HCT116 (cell line): ENCODE data around the gene ARMC6. TPM values are rescaled to one million over a fixed set of nuclear protein-coding genes. Genes with fewer than 3 reads are reported as not detected.

Experiments used
- ATAC-seq: fragments of 200-7000 bp; cut with Tn5 transposase; 2 replicates; pipeline ENCODE4 v1.9.1; 2020; ENCODE audit warnings: mild to moderate bottlenecking, moderate library complexity
- BruUV-seq: library from RNA; stranded (reverse); fragments of 400-500 nt; replicated peaks from 2 replicates; lab custom pipeline; 2021; lab: Mats Ljungman, UMichigan
- CTCF ChIA-PET: fragments of 300-600 bp; sonication (Branson Sonifier 250); formaldehyde crosslinking; loops from one replicate; lab custom pipeline; 2021; ENCODE audit warnings: antibody characterized with exemption; lab: Charles Lee
- POLR2A ChIA-PET: fragments of 300-600, 350-600 bp; sonication (Branson Sonifier 250); formaldehyde crosslinking; loops from one replicate; lab custom pipeline; 2021; ENCODE audit warnings: antibody characterized with exemption; lab: Charles Lee
- RAD21 ChIA-PET, 2 experiments: fragments of 300-600 bp; sonication (Branson Sonifier 250); formaldehyde crosslinking; loops; one replicate each; lab custom pipeline; 2023; ENCODE audit warnings: low total read pairs in 2 of 2; ENCODE audit not compliant: uncharacterized antibody in 2 of 2, unreplicated experiment in 2 of 2, low non-redundant PET in 1 of 2; lab: Charles Lee
- DNase-seq: peaks from one replicate; pipeline ENCODE4 v3.0.0-alpha.2; 2010; ENCODE audit warnings: low read depth, low spot score
- H2AFZ ChIP-seq: fragments of 200-600 bp; shearing (Covaris generic), sonication (generic); 2 replicates; pipeline ENCODE4 v1.6.1; 2017; ENCODE audit warnings: low read depth, mixed run types, mixed read lengths, antibody characterized with exemption, low read length; ENCODE audit not compliant: poor library complexity, severe bottlenecking
- H3K27ac ChIP-seq: 2 replicates; pipeline ENCODE4 v1.5.1; 2012; ENCODE audit warnings: low read depth, low read length
- H3K27me3 ChIP-seq: fragments of 200-600 bp; sonication (generic); 2 replicates; pipeline ENCODE4 v1.6.1; 2016; ENCODE audit warnings: mixed run types, low read length, mixed read lengths; ENCODE audit not compliant: insufficient read depth
- H3K36me3 ChIP-seq, 2 experiments: fragments of 200-500 bp in 1 of 2; fragments of 200-600 bp in 1 of 2; sonication (Bioruptor generic) in 1 of 2; sonication (generic) in 1 of 2; 2 replicates each; pipeline versions ENCODE4 v1.5.1 to v1.6.1; 2014 to 2016; ENCODE audit warnings: low read length in 2 of 2, inconsistent platforms in 1 of 2, mixed read lengths in 1 of 2, mixed run types in 1 of 2; ENCODE audit not compliant: insufficient read depth in 2 of 2, control insufficient read depth in 1 of 2
- H3K4me1 ChIP-seq, 2 experiments: fragments of 200-600 bp in 1 of 2; sonication (generic) in 1 of 2; 2 replicates each; pipeline versions ENCODE4 v1.5.1 to v1.6.1; 2012 to 2017; ENCODE audit warnings: low read length in 2 of 2, inconsistent platforms in 1 of 2, mild to moderate bottlenecking in 1 of 2, mixed read lengths in 1 of 2, mixed run types in 1 of 2, moderate library complexity in 1 of 2; ENCODE audit not compliant: insufficient read depth in 2 of 2, control insufficient read depth in 1 of 2
- H3K4me2 ChIP-seq: fragments of 200-600 bp; sonication (generic); 2 replicates; pipeline ENCODE4 v1.6.1; 2017; ENCODE audit warnings: mixed run types, low read length, mixed read lengths
- H3K4me3 ChIP-seq, 2 experiments: fragments of 200-600 bp in 1 of 2; sonication (generic) in 1 of 2; replicated peaks in 1 of 2; 2 replicates each; pipeline ENCODE4 v1.5.1; 2011 to 2016; ENCODE audit warnings: low read length in 2 of 2, control low read depth in 1 of 2, low read depth in 1 of 2, mild to moderate bottlenecking in 1 of 2, mixed read lengths in 1 of 2, mixed run types in 1 of 2
- H3K79me2 ChIP-seq: fragments of 200-600 bp; sonication (generic); 2 replicates; pipeline ENCODE4 v1.6.1; 2017; ENCODE audit warnings: mild to moderate bottlenecking, mixed run types, low read length, moderate library complexity, mixed read lengths; ENCODE audit not compliant: insufficient read depth
- H3K9ac ChIP-seq: fragments of 200-600 bp; sonication (generic); 2 replicates; pipeline ENCODE4 v1.6.1; 2016; ENCODE audit warnings: low read length, mixed read lengths
- H3K9me2 ChIP-seq: fragments of 200-600 bp; sonication (generic), shearing (Covaris generic); 2 replicates; pipeline ENCODE4 v1.6.1; 2017; ENCODE audit warnings: mixed run types, mild to moderate bottlenecking, moderate library complexity; ENCODE audit not compliant: insufficient read depth
- H3K9me3 ChIP-seq, 2 experiments: fragments of 200-500 bp in 1 of 2; fragments of 200-600 bp in 1 of 2; sonication (Bioruptor generic) in 1 of 2; sonication (generic) in 1 of 2; 2 replicates each; pipeline ENCODE4 v1.6.1; 2014 to 2017; ENCODE audit warnings: low read length in 2 of 2, mixed read lengths in 2 of 2, inconsistent platforms in 1 of 2, low read depth in 1 of 2, mild to moderate bottlenecking in 1 of 2, mixed run types in 1 of 2, moderate library complexity in 1 of 2; ENCODE audit not compliant: control insufficient read depth in 1 of 2, insufficient read depth in 1 of 2
- H4K20me1 ChIP-seq: fragments of 200-600 bp; sonication (generic), shearing (Covaris generic); 2 replicates; pipeline ENCODE4 v1.6.1; 2017; ENCODE audit warnings: mixed run types, mild to moderate bottlenecking, moderate library complexity; ENCODE audit not compliant: insufficient read depth
- CBX3 ChIP-seq: IDR thresholded peaks from 2 replicates; pipeline ENCODE4 v1.6.1; 2012; ENCODE audit warnings: low read depth
- ELF1 ChIP-seq: IDR thresholded peaks from 2 replicates; pipeline ENCODE4 v1.6.1; 2012; ENCODE audit warnings: low read depth, borderline replicate concordance
- FOSL1 ChIP-seq: IDR thresholded peaks from 2 replicates; pipeline ENCODE4 v1.6.1; 2012; ENCODE audit warnings: low read depth
- JUND ChIP-seq: IDR thresholded peaks from 2 replicates; pipeline ENCODE4 v1.6.1; 2012
- POLR2A ChIP-seq: IDR thresholded peaks from 2 replicates; pipeline ENCODE4 v1.7.0; 2011; ENCODE audit warnings: borderline replicate concordance; ENCODE audit not compliant: insufficient read depth, insufficient read length; ENCODE audit errors: extremely low read depth
- POLR2AphosphoS5 ChIP-seq: IDR thresholded peaks from 2 replicates; pipeline ENCODE4 v1.6.1; 2011; ENCODE audit warnings: mild to moderate bottlenecking, low read depth, low read length, moderate library complexity
- SP1 ChIP-seq: IDR thresholded peaks from 2 replicates; pipeline ENCODE4 v1.6.1; 2012; ENCODE audit warnings: low read depth
- intact Hi-C: fragments of 100-400 bp; cut with micrococcal nuclease; formaldehyde crosslinking; loops from 2 replicates; pipeline ENCODE4 v1.10.0; 2022
- total RNA-seq: library from RNA; stranded (reverse); gene quantifications from one replicate; pipeline ENCODE4 v1.2.1, GENCODE V29; 2021; ENCODE audit not compliant: unreplicated experiment
- TF ChIP-seq, protein P1 (sequence below): IDR thresholded peaks from 2 replicates; pipeline ENCODE4 v1.6.1; 2012; ENCODE audit warnings: low read depth
- TF ChIP-seq, protein P2 (sequence below), 3 experiments: fragments of 200-600 bp in 1 of 3; sonication (generic) in 1 of 3; IDR thresholded peaks in 2 of 3; conservative IDR thresholded peaks in 1 of 3; 2 replicates each; pipeline ENCODE4 v1.5.1; 2012 to 2017; ENCODE audit warnings: low read depth in 2 of 3, low read length in 2 of 3, antibody characterized with exemption in 1 of 3, borderline replicate concordance in 1 of 3, control low read depth in 1 of 3, mild to moderate bottlenecking in 1 of 3, mixed read lengths in 1 of 3, mixed run types in 1 of 3, moderate library complexity in 1 of 3; ENCODE audit not compliant: insufficient read depth in 1 of 3

The ARMC6 gene
- total RNA-seq, 1 experiment from 2014 or later = 34.7 TPM

DNA sequence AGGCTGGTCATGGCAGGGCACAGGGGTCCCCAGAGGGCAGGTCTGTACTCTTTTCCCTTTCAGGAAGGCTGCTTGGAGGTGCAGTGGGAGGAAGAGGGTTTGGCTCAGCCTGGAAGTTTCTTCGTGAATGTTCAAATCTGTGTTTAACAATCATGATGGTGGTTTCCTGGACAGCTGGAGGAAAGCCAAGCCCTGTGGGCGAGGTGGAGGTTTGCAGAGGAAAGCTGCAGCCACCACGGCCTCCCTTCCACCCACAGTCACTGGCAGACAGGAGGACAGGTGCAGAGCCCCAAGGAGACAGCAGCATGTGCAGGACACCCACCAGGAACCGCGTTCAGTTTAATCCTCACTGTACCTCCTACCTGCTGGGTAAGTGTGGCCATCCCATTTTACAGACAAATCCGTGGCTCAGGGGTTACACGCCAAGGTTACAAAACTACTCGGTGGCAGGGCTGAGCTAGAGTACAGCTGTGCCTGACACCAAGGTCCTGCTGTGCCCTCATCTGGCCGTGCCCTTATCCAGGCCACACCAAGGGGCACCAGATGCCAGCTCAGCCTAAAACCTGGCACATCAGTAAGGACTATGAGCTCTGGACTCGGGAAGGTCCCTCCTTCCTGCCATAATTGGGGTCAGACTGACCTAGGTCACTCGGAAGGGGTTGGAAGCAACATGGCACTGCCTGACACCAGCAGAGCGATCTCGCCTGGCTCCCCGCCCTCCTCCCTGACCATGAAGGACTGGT, 34.2 kb upstream of the ARMC6 start:
- no peak overlapping the region for H3K9ac ChIP-seq
- H3K36me3 ChIP-seq = peaks cover 36 to 42% of the 10 kb centered on the region in 2 experiments
- H3K9me2 ChIP-seq = no peaks in the 10 kb centered on the region
- H3K4me3 ChIP-seq = no peak overlapping the region
- H3K79me2 ChIP-seq = peaks cover 11% of the 10 kb centered on the region; the same call in 1 of the 2 replicates
- no peaks in the 10 kb centered on the region; a peak in 1 of 4 replicates for H3K4me1 ChIP-seq
- RAD21 ChIA-PET = no interaction called here
- H3K4me2 ChIP-seq = no peak overlapping the region
- no peak overlapping the region for H3K27ac ChIP-seq
- no peak overlapping the region for H2AFZ ChIP-seq
- intact Hi-C loops = no loop called here
- DNase-seq (no peak), ATAC-seq (no peak)
- BruUV-seq = no TSS peak
- POLR2A ChIA-PET = no interaction called here
- no peak for TF ChIP-seq FOSL1
- TF ChIP-seq SP1 = no peak
- no peak for TF ChIP-seq JUND
- no peak for TF ChIP-seq CBX3
- no peak for TF ChIP-seq POLR2A
- TF ChIP-seq, protein P1, sequence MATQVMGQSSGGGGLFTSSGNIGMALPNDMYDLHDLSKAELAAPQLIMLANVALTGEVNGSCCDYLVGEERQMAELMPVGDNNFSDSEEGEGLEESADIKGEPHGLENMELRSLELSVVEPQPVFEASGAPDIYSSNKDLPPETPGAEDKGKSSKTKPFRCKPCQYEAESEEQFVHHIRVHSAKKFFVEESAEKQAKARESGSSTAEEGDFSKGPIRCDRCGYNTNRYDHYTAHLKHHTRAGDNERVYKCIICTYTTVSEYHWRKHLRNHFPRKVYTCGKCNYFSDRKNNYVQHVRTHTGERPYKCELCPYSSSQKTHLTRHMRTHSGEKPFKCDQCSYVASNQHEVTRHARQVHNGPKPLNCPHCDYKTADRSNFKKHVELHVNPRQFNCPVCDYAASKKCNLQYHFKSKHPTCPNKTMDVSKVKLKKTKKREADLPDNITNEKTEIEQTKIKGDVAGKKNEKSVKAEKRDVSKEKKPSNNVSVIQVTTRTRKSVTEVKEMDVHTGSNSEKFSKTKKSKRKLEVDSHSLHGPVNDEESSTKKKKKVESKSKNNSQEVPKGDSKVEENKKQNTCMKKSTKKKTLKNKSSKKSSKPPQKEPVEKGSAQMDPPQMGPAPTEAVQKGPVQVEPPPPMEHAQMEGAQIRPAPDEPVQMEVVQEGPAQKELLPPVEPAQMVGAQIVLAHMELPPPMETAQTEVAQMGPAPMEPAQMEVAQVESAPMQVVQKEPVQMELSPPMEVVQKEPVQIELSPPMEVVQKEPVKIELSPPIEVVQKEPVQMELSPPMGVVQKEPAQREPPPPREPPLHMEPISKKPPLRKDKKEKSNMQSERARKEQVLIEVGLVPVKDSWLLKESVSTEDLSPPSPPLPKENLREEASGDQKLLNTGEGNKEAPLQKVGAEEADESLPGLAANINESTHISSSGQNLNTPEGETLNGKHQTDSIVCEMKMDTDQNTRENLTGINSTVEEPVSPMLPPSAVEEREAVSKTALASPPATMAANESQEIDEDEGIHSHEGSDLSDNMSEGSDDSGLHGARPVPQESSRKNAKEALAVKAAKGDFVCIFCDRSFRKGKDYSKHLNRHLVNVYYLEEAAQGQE = no peak
- no peak for TF ChIP-seq ELF1
- TF ChIP-seq POLR2AphosphoS5 = no peak
- TF ChIP-seq, protein P2, sequence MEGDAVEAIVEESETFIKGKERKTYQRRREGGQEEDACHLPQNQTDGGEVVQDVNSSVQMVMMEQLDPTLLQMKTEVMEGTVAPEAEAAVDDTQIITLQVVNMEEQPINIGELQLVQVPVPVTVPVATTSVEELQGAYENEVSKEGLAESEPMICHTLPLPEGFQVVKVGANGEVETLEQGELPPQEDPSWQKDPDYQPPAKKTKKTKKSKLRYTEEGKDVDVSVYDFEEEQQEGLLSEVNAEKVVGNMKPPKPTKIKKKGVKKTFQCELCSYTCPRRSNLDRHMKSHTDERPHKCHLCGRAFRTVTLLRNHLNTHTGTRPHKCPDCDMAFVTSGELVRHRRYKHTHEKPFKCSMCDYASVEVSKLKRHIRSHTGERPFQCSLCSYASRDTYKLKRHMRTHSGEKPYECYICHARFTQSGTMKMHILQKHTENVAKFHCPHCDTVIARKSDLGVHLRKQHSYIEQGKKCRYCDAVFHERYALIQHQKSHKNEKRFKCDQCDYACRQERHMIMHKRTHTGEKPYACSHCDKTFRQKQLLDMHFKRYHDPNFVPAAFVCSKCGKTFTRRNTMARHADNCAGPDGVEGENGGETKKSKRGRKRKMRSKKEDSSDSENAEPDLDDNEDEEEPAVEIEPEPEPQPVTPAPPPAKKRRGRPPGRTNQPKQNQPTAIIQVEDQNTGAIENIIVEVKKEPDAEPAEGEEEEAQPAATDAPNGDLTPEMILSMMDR (IDR thresholded peaks at IDR 0.05 in 2 of 3, conservative IDR thresholded peaks at IDR 0.05 in 1 of 3; ENCODE audit: borderline replicate concordance in 1 of 3, insufficient read depth in 1 of 3, low read depth in 2 of 3, low read length in 2 of 3) = no peak
- H3K9me3 ChIP-seq = no peaks in the 10 kb centered on the region
- H3K27me3 ChIP-seq = no peaks in the 10 kb centered on the region
- no peaks in the 10 kb centered on the region for H4K20me1 ChIP-seq
- CTCF ChIA-PET = no interaction called here
